Measurements from ENCODE around the gene NLRX1. TPM values are rescaled to one million over a fixed set of nuclear protein-coding genes. Genes with fewer than 3 reads are reported as not detected.
"Not testable (repeated sequence)": the region's sequence is repeated elsewhere in the genome, so short reads cannot be mapped to it uniquely, and the experiment has no call there.

Gene NLRX1
- total RNA-seq, 1 experiment from 2014 or later, result 6.7 TPM

- intact Hi-C loops (cut with micrococcal nuclease; ENCODE audit: unreplicated experiment), result loop anchor here (2.0 to 5.0 kb wide), 2 partner anchors 51 to 93 kb away; partner anchors contain the start of gene DPAGT1
- H3K27me3 Mint-ChIP-seq (ENCODE audit: unreplicated experiment), result peaks cover 12% of the 10 kb centered on the region
- TF ChIP-seq, protein P1, sequence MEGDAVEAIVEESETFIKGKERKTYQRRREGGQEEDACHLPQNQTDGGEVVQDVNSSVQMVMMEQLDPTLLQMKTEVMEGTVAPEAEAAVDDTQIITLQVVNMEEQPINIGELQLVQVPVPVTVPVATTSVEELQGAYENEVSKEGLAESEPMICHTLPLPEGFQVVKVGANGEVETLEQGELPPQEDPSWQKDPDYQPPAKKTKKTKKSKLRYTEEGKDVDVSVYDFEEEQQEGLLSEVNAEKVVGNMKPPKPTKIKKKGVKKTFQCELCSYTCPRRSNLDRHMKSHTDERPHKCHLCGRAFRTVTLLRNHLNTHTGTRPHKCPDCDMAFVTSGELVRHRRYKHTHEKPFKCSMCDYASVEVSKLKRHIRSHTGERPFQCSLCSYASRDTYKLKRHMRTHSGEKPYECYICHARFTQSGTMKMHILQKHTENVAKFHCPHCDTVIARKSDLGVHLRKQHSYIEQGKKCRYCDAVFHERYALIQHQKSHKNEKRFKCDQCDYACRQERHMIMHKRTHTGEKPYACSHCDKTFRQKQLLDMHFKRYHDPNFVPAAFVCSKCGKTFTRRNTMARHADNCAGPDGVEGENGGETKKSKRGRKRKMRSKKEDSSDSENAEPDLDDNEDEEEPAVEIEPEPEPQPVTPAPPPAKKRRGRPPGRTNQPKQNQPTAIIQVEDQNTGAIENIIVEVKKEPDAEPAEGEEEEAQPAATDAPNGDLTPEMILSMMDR (IDR thresholded peaks at IDR 0.05; ENCODE audit: unreplicated experiment), result no peak
- BruUV-seq (replicated peaks), result no TSS peak
- H3K4me1 Mint-ChIP-seq (ENCODE audit: low read depth, unreplicated experiment), result peaks cover 9% of the 10 kb centered on the region
- no peak overlapping the region for H3K4me3 Mint-ChIP-seq (ENCODE audit: low read depth, unreplicated experiment)
- peaks cover 6% of the 10 kb centered on the region for H3K36me3 Mint-ChIP-seq (ENCODE audit: insufficient read depth, unreplicated experiment)
- no peaks in the 10 kb centered on the region for H3K9me3 Mint-ChIP-seq (ENCODE audit: low read depth, unreplicated experiment)
- CTCF ChIA-PET, result interaction anchor here (1.0 to 1.5 kb wide), 3 partner anchors 93 to 128 kb away, joined by 3 to 5 read pairs (median 4); partner anchors contain the start of gene VPS11
- peak; percentile 31 for DNase-seq
- no peak overlapping the region for H3K27ac Mint-ChIP-seq (ENCODE audit: unreplicated experiment)
Measured at GRCh38 chr11:119195680-119196079, 27.2 kb downstream of the NLRX1 start.

DNA sequence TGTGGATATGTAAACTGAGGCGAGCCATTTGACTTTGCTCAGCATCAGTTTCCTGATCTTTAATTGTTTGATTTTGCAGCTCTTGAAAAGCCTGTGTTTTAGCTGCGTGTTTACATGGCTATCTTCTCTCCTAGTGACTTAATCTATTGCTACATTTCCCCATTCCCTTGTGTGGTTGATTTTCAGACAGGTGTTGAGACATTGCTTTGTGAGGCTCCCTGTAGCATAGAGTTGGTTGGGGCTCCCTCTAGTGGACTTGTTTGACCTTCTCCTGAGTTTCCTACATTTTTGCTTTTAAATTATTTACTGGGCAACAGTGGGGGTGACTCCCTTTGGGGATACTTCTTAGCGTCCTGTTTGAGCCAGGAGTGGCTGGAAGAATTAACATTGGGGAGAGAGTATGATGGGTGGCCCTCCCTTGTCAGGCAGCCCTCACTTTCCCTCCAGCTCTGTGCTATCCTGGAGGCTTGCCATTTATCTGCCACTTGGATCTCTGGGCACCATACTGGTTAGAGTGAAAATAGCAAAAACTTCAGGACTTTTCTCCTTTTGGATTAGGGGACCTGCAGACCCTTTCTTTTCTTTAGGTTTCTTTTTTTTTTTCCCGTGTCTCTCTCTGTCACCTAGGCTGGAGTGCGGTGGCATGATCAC, 28.4 kb downstream of the NLRX1 start:
- Mint-ChIP-seq H3K27ac (ENCODE audit: unreplicated experiment) (no peak overlapping the region), H3K27me3 (ENCODE audit: unreplicated experiment) (peaks cover 12% of the 10 kb centered on the region), H3K36me3 (ENCODE audit: insufficient read depth, unreplicated experiment) (peaks cover 6% of the 10 kb centered on the region), H3K4me3 (ENCODE audit: low read depth, unreplicated experiment) (no peak overlapping the region), H3K9me3 (ENCODE audit: low read depth, unreplicated experiment) (no peaks in the 10 kb centered on the region), H3K4me1 (ENCODE audit: low read depth, unreplicated experiment) (peaks cover 9% of the 10 kb centered on the region)
- intact Hi-C loops (cut with micrococcal nuclease; ENCODE audit: unreplicated experiment), result loop anchor here (2.0 to 5.0 kb wide), 2 partner anchors 52 to 95 kb away; partner anchors contain the start of gene DPAGT1
- TF ChIP-seq, protein P1 (IDR thresholded peaks at IDR 0.05; ENCODE audit: unreplicated experiment), result peak; percentile 40
- no TSS peak for BruUV-seq (replicated peaks)
- CTCF ChIA-PET, result interaction anchor here (0.6 to 1.5 kb wide), 7 partner anchors 9 to 130 kb away, joined by 3 to 5 read pairs (median 3); partner anchors contain the start of genes CBL, NLRX1 and VPS11
- DNase-seq, result peak; percentile 71

GRCh38 chr11:119198925-119199324, 30.4 kb downstream of the NLRX1 start:
- DNase-seq, result no peak
- Mint-ChIP-seq H3K4me3 (ENCODE audit: low read depth, unreplicated experiment) (no peak overlapping the region), H3K27me3 (ENCODE audit: unreplicated experiment) (peaks cover 12% of the 10 kb centered on the region), H3K4me1 (ENCODE audit: low read depth, unreplicated experiment) (peaks cover 9% of the 10 kb centered on the region), H3K9me3 (ENCODE audit: low read depth, unreplicated experiment) (no peaks in the 10 kb centered on the region), H3K27ac (ENCODE audit: unreplicated experiment) (no peak overlapping the region), H3K36me3 (ENCODE audit: insufficient read depth, unreplicated experiment) (peaks cover 6% of the 10 kb centered on the region)
- BruUV-seq (replicated peaks), result no TSS peak
- intact Hi-C loops (cut with micrococcal nuclease; ENCODE audit: unreplicated experiment), result loop anchor here (5.0 kb wide), 1 partner anchor 97 kb away; the partner anchor contains the start of gene DPAGT1
- CTCF ChIA-PET, result no interaction called here
- TF ChIP-seq, protein P1 (IDR thresholded peaks at IDR 0.05; ENCODE audit: unreplicated experiment), result no peak

GRCh38 chr11:119201236-119201635, 32.7 kb downstream of the NLRX1 start:
- DNase-seq; H3K36me3 Mint-ChIP-seq (ENCODE audit: insufficient read depth, unreplicated experiment); H3K4me3 Mint-ChIP-seq (ENCODE audit: low read depth, unreplicated experiment); H3K27me3 Mint-ChIP-seq (ENCODE audit: unreplicated experiment); BruUV-seq (replicated peaks); H3K27ac Mint-ChIP-seq (ENCODE audit: unreplicated experiment); CTCF ChIA-PET; H3K9me3 Mint-ChIP-seq (ENCODE audit: low read depth, unreplicated experiment); H3K4me1 Mint-ChIP-seq (ENCODE audit: low read depth, unreplicated experiment); intact Hi-C loops (cut with micrococcal nuclease; ENCODE audit: unreplicated experiment): not testable (repeated sequence)

DNA sequence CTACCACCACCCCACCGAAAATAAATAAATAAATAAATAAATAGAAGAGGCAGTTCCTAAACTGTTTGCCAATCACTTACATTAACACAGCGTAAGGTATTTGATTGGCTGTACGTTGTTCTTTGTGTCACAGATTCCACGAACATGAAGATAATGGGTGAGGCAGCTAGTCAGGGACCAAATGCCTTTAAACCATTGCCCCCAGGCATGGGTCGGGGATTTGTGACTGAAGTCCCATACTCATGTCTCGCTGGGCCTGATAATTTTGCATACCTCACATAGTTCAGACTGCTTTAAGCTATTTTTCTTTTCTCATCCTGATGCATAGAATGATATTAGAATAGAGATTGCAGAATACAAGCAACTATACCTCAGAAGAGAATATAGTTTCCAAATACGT, 34.0 kb downstream of the NLRX1 start:
- TF ChIP-seq, protein P1 (IDR thresholded peaks at IDR 0.05; ENCODE audit: unreplicated experiment), result no peak
- peaks cover 20% of the 10 kb centered on the region for H3K36me3 Mint-ChIP-seq (ENCODE audit: insufficient read depth, unreplicated experiment)
- intact Hi-C loops (cut with micrococcal nuclease; ENCODE audit: unreplicated experiment), result no loop called here
- H3K27ac Mint-ChIP-seq (ENCODE audit: unreplicated experiment), result no peak overlapping the region
- no peaks in the 10 kb centered on the region for H3K27me3 Mint-ChIP-seq (ENCODE audit: unreplicated experiment)
- no peaks in the 10 kb centered on the region for H3K9me3 Mint-ChIP-seq (ENCODE audit: low read depth, unreplicated experiment)
- no peaks in the 10 kb centered on the region for H3K4me1 Mint-ChIP-seq (ENCODE audit: low read depth, unreplicated experiment)
- no peak for DNase-seq
- CTCF ChIA-PET, result no interaction called here
- H3K4me3 Mint-ChIP-seq (ENCODE audit: low read depth, unreplicated experiment), result no peak overlapping the region
- BruUV-seq (replicated peaks), result no TSS peak

Measured in Calu3 (cell line).